GM19395 (cell line): ENCODE measurements around the gene P2RY11.
A peak's percentile ranks its signal among the peaks of the same experiment; 100 is the strongest.

ENCODE experiments used
- ATAC-seq: cut with Tn5 transposase; IDR thresholded peaks from one replicate; pipeline ENCODE4 v1.9.1; 2021; ENCODE audit warnings: mild to moderate bottlenecking, moderate library complexity; ENCODE audit not compliant: unreplicated experiment

P2RY11 gene

DNA sequence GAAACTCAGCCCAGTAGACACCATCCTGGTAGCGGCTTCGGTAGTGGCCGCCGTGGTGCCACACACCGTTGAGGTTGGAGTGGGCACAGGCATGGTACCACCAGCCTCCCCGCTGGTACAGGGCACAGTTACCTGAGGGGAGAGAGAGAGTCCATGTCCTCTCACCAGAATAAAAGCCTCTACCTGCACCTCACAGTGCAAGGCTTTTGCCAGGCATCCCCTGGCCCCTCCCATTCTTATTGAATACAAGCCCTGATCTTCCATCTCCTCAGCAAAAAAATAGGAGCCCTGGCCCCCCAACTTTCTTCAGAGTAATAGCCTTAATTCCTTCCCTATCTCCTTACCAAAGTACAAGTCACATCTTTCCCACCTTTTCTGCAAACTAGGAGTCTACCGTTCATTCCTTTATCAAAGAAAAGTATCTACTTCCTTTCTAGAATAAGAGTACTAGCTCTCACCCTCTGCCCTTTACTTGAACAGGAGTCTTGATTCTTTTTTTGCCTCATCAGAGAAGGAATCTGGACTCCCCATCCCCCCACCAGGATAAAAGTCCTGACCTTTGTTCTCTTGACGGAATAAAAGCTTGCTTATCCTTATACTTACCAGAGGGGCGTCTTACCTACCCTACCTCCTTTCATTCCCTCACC lies 18.7 kb upstream of the P2RY11 start:
- no peak for ATAC-seq

DNA sequence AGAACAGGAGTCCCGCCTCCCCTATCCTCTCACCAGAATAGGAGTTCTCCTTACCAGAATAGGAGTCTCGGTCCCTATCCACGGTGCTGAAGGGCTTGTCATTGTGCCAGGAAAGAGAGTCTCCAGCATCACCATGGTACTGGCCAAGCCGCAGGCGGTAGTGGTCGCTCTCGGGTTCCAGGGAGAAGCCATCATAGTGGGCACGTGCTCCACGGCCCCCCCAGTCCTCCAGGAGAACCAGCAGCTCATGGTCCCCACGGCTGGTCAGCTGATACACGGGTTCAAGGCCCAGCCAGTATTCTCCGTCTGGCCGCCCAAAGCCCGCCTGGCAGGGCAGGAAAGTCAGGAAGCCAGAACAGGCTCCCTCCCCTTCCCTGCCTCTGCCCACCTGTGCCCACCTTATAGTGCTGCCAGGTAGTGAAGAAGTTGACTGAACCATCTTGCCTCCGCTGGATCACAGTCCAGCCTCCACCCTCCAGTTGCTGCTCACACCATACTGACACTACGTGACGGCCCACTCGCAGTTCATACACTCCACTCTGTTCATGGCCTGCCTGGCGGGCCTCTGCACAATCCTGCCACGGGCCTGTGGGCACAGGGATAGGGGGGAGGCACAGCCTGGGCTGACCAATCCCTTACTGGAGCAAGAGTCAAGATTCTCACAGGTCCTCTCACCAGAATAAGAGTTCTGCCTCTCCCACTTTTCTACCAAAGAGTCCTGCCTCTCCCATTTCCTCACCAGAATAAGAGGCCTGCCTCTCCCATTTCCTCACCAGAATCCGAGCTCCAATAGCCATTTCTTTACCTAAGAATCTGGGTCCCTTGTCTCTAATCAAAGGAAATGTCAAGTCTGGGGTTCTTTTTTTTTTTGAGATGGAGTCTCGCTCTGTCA lies 18.0 kb upstream of the P2RY11 start:
- ATAC-seq, result no peak

DNA sequence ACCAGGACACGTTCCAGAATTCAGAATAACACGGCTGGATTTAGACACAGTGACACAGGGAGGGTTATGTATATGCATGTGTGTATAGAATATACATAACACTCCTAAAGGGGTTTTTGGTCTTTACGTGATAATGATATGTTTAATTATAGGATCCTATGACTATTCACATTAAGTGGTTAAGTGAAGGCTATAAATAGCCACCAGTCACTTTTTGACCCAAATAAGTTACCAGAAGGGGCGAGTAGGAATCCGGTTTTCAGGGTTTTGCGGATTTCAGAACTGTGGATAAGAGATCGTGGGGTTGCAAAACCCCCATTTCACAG lies 15.9 kb upstream of the P2RY11 start:
- ATAC-seq, result no peak

DNA sequence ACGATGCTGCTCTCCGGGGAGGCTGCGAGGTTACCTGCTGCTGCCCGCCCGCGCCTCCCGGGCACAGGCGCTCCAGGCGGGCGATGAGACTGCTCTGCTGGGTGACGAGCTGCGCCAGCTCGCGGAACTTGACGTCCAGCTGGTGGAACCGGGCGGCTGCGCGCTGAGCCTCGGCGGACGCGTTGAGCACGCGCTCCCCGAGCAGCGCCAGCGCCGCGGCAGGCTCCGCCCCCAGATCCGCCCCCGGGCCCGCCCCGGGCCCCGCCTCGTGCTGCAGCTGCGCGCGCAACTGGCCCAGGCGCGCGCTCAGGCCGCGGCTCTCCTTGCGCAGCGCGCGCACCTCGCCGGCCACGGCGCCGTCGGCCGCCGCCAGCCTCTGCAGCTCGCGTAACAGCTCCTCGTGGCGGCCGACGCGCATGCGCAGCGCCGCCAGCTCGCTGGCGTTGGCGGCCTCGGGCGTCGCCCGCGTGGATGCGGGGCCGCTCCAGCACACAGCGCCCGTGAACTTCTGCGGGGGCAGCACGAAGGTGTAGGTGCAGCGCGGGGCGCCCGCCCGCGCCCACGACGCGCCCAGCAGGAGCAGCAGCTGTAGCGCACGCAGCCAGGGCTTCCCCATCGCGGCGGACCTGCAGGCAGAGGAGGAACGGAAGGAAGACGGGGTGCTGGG lies 15.4 kb upstream of the P2RY11 start:
- no peak for ATAC-seq

DNA sequence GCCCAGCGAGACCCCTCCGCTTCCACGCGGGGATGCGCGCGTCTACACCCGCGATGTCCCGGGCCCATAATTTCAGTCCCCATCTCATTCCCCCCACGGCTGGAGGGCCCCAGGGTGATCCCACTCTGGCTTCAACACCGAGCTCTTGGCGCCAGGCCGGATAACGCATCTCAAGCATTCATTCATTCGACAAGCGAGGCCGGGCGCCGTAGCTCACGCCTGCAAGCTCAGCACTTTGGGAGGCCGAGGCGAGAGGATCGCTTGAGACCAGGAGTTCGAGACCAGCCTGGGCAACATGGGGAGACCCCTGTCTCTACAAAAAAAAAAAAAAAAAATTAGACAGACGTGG lies 14.9 kb upstream of the P2RY11 start:
- ATAC-seq, result no peak

DNA sequence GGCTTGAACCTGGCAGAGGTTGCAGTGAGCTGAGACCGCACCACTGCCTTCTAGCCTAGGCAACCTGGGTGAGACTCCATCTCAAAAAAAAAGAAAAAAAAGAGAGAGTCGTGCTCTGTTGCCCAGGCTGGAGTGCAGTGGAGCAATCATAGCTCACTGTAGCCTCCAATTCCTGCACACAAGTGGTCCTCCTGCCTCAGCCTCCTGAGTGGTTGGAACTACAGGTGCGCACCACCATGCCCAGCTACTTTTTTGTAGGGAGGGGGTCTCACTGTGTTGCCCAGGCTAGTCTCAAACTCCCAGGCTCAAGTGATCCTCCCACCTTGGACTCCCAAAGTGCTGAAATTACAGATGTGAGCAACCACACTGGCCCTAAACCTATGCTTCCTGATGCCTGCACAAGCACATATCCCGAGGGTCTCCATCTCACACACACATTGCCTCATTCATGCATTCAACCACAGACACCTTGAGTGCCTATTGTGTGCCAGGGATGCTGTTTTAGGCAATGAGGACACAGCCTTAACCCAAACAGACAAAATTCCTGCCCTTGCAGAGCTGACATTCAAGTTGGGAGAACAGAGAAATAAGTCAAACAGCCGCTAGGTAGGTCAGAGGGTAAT lies 11.2 kb upstream of the P2RY11 start:
- no peak for ATAC-seq

DNA sequence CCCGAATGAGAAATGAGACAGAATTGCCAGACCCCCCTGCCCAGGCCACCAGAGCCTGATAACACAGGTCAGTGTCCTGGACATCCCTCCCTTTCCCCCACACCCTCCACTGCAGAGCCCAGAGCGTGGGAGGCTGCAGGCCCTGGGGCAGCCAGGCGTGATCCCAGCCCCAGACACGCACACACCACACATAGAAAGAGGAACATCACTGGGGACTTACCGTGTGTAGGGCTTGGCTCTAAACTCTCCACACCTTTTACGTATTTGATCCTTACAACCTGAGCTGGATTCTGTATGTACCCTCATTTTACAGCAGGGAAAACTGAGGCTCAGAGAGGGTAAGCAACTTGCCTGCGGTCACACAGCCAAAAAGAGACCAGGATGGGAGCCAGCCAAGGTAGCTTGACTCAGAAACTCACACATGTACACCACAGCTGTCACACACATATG lies 8.7 kb upstream of the P2RY11 start:
- ATAC-seq, result peak; percentile 34

DNA sequence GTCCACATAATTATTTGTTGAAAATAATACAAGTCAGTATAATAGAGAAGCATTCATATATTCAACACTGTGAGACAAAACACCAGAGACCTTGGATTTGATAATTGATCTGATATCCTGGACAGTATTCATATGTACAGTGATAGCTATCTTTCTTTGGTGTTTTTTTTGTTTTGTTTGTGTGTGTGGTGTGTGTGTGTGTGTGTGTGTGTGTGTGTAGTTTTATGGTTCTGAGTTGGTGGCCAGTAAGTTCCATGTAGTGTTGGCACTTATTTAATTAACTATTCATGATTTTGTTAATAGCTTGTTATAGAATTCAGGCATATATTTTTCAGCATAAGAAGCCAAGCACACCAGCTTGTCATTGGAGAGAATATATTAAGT lies 7.4 kb upstream of the P2RY11 start:
- no peak for ATAC-seq

DNA sequence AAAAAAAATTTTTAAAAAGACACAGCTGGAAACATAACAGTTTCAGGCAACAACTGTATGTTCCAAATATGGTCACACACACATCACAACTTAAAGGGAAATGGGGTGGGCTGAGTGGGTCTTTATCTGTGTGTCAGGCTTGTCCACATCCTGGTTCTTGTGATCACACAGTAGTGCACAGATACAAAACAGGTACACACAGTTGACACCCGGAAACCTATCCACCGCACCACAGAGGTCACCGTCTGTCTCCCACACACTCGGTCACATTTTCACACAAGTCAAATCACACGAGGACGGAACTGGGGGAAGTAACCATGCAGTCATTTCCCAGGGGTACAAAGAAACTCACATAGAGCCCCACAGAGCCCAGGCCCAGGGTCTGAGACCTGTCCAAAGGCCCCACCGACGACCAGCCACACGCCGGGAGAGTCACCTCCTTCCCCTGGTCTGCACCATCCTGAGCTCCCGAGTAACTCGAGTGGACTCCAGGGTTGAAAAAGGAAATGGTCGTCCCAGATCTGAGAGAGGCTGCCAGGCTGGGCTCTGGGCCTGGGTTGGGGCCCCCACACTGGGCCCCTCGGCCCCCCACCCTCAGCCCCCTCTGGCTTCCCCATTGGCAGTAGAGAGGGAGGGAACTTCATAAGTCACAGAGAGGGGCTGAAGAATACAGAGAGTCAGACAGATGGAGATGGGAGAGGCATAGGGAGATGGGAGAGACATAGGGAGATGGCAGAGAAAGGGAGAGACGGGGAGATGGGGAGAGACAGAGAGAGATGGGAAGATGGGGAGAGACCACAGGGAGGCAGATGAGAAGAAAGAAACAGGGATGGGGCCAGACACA lies 6.6 kb upstream of the P2RY11 start:
- peak; percentile 37 for ATAC-seq

DNA sequence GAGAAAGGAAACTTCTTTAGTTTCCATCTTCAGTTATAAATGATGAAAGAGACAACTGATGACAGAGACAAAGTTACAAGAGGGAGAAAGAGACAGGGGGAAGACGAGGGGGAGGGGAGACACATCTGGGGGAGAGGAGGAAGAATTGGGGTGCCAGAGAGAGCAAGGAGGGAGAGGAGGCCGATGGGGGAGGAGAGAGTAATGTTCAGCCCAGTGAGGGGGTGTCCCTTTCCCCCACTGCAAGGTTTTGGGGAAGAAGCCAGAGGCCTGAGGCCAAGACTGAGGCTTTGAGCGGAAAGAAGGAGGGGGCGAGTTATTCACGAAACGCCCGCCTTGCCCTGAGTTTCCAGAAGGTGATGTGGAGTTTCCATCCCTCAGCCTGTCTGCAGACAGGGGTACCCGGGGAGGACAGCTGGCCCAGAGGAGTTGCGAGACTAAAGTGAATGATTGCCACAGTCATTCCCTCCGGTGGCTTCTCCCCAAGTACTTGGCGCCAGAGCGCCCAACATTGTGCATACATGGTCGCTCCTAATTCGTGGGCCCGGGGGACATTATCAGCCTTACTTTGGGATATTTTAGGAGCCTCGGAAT lies 5.9 kb upstream of the P2RY11 start:
- ATAC-seq, result peak; percentile 19

DNA sequence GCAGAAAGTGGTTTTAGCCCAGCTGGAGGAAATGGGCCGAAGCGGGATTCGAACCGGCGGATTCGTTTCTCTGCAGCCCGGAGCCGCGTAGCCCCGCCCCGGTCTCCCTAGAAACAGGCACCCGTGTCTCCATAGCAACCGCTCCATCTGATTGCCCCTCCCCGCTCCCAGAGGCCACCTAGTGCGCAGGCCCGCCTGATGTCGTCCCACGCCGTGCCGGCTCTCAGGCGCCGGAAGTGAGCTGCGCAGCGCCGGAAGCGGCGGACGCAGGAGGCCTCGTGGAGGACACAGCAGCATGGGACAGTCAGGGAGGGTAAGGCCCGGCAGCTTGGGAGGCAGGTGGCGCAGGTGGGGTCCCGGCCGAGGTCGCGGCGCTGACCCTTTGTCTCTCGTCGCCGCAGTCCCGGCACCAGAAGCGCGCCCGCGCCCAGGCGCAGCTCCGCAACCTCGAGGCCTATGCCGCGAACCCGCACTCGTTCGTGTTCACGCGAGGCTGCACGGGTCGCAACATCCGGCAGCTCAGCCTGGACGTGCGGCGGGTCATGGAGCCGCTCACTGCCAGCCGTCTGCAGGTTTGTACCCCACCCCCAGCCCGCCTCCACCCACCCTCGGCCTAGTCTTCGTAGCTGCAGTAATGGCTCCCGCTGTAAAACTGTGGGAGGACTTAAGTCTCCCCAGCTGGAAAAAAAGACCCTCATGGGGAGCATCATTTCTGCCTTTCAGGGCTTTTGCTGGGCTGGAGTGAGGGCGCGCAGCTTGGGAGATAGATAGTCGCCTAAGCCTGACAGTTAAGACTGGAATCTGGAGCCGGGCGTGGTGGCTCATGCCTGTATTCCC lies 5.2 kb upstream of the P2RY11 start, which contains the start of gene PPAN:
TSS of gene PPAN (plus strand) at position 263 of the 837 bp plus-strand sequence. CDS start at position 296, 33 bp downstream.
- peak; percentile 55 for ATAC-seq

DNA sequence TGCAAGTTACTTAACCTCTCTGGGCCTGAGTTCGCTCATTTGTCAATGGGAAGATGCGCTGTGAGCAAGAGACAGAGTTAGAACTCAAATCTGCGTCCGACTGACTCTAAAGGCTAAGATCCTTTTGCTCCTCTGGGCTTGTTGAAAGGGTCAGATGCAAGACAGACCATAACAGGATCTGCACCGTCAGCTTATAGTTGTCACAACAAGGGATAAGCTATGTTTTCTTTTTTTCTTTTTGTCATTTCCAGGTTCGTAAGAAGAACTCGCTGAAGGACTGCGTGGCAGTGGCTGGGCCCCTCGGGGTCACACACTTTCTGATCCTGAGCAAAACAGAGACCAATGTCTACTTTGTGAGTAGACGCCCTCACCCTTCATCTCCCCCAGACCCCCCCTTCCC lies 4.2 kb upstream of the P2RY11 start:
- ATAC-seq, result no peak

DNA sequence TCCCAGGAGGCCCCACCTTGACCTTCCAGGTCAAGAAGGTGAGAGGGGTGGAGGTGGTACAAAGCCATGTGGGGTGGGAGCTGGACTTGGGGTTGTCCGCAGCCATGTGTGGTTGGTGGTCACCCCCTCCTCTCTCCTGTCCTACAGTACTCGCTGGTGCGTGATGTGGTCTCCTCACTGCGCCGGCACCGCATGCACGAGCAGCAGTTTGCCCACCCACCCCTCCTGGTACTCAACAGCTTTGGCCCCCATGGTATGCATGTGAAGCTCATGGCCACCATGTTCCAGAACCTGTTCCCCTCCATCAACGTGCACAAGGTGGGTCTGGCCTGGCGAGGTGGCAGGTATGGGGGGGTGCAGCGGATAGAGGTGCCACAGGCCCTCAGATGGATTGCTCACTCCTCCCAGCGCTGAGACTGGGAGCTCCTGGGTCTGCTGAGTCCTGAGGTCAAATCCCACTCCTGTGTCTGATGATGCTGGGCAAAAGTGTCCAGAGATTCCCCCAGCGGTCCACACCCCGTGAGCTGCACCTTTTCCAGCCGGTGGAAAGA lies 3.6 kb upstream of the P2RY11 start:
- no peak for ATAC-seq

DNA sequence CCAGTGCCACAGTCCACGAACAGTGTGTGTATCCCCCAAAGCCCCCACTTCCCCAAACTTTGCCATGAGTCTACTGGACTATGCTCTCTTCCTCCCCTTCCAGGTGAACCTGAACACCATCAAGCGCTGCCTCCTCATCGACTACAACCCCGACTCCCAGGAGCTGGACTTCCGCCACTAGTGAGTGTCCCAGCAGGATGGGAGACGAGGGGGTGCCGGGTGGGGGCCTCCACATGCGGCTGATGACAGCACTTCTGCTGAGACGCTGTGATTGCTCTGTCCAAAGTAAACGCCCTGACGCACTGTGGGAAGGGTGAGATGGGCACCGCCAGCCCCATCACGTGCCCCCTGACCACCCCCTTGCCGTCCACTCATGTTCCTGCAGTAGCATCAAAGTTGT lies 2.0 kb upstream of the P2RY11 start:
- no peak for ATAC-seq

DNA sequence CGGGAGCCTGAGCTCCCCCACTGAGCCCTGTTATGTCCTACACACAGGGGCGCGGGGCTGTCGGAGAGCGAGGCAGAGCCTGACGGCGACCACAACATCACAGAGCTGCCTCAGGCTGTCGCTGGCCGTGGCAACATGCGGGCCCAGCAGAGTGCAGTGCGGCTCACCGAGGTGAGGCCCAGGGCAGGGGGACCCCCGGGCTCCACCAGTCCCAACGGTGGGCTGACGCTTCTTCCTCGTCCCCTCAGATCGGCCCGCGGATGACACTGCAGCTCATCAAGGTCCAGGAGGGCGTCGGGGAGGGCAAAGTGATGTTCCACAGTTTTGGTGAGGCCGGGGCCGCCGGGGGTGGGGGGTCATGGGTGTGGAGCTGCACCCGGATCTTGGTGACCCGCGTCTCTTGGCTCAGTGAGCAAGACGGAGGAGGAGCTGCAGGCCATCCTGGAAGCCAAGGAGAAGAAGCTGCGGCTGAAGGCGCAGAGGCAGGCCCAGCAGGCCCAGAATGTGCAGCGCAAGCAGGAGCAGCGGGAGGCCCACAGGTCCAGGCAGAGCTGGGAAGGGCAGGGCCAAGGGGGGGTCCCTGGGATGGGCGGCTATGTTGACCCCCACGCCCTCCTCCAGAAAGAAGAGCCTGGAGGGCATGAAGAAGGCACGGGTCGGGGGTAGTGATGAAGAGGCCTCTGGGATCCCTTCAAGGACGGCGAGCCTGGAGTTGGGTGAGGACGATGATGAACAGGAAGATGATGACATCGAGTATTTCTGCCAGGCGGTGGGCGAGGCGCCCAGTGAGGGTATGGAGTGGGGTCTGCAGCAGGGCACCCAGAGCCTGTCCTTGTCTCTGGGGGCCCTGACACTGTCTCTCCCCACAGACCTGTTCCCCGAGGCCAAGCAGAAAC lies 1.2 kb upstream of the P2RY11 start:
- ATAC-seq, result no peak

DNA sequence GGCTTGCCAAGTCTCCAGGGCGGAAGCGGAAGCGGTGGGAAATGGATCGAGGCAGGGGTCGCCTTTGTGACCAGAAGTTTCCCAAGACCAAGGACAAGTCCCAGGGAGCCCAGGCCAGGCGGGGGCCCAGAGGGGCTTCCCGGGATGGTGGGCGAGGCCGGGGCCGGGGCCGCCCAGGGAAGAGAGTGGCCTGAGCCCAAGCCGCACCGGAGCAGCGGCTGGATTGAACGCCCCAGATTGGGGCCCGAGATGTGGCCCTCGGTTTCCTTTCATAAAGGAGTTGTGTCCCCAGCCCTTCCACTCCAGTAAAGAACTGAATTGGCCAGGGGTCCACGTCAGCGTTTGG lies 548 bp upstream of the P2RY11 start:
- ATAC-seq, result no peak

DNA sequence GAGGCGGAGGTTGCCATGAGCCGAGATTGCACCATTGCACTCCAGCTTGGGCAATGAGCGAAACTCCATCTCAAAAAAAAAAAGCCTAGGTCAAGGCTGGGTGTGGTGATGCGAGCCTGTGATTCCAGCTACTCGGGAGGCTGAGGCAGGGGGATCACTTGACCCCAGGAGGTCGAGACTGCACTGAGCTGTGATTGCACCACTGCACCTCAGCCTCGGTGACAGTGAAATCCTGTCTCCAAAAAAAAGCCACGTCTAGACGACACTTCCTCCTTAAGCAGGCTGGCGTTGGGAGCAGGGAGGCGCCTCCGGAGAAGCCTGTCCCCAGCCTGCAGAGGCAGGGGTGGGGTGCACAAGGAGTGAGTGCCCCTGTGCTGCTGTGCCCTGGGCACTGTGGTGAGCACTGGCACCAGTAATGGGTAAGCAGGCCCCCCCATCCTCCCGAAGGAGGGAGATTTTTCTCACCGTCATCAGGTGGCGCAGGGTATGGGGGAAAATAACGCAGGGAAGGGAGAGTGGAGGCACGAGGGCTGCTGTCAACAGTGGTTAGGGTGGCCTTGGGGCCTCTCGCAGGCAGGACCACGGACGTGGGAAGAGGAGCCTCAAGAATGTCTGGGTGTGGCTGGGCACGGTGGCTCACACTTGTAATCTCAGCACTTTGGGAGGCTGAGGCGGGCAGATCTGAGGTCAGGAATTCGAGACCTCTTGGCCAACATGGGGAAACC lies 706 bp downstream of the P2RY11 start:
- ATAC-seq, result no peak
